Keratinocyte (primary cell): Measurements from ENCODE around the gene SLC8A1. TPM values are rescaled to one million over a fixed set of nuclear protein-coding genes. Genes with fewer than 3 reads are reported as not detected.

Experiments used
- DNase-seq: peaks from one replicate; pipeline ENCODE4 v3.0.0-alpha.2; 2011; ENCODE audit warnings: low read depth, missing footprints, low spot score
- FAIRE-seq: peaks from 2 replicates; lab custom pipeline; 2011; peaks lifted over from hg19 to GRCh38; lab: Jason Lieb, UNC
- H2AFZ ChIP-seq: 2 replicates; pipeline ENCODE4 v1.6.0; 2012; ENCODE audit warnings: low read length, control low read depth, inconsistent platforms; ENCODE audit not compliant: control insufficient read depth
- H3K27ac ChIP-seq: 2 replicates; pipeline ENCODE4 v1.5.1; 2011; ENCODE audit warnings: low read length; ENCODE audit not compliant: control insufficient read depth, insufficient read depth
- H3K27me3 ChIP-seq: 3 replicates; pipeline ENCODE4 v1.6.0; 2011; ENCODE audit warnings: low read length; ENCODE audit not compliant: control insufficient read depth, insufficient read depth; ENCODE audit errors: extremely low read depth
- H3K36me3 ChIP-seq, 2 experiments: 2 replicates in 1 of 2; 3 replicates in 1 of 2; pipeline ENCODE4 v1.5.1; 2011; ENCODE audit warnings: low read length in 2 of 2, mild to moderate bottlenecking in 1 of 2; ENCODE audit not compliant: control insufficient read depth in 2 of 2, insufficient read depth in 2 of 2; ENCODE audit errors: extremely low read depth in 1 of 2
- H3K4me1 ChIP-seq: 3 replicates; pipeline ENCODE4 v1.5.1; 2011; ENCODE audit warnings: low read length; ENCODE audit not compliant: control insufficient read depth, insufficient read depth; ENCODE audit errors: extremely low read depth
- H3K4me2 ChIP-seq: 3 replicates; pipeline ENCODE4 v1.6.0; 2011; ENCODE audit warnings: low read depth, low read length; ENCODE audit not compliant: control insufficient read depth, insufficient read depth; ENCODE audit errors: extremely low read depth
- H3K4me3 ChIP-seq, 3 experiments: fragments of 200-600 bp in 1 of 3; sonication (generic) in 1 of 3; 2 replicates in 2 of 3; 3 replicates in 1 of 3; pipeline ENCODE4 v1.5.1; 2011 to 2016; ENCODE audit warnings: low read length in 3 of 3, mild to moderate bottlenecking in 3 of 3, control low read depth in 2 of 3, inconsistent platforms in 1 of 3, low read depth in 1 of 3, mixed read lengths in 1 of 3, mixed run types in 1 of 3, moderate library complexity in 1 of 3; ENCODE audit not compliant: control insufficient read depth in 2 of 3, insufficient read depth in 2 of 3; ENCODE audit errors: extremely low read depth in 1 of 3
- H3K79me2 ChIP-seq: 2 replicates; pipeline ENCODE4 v1.6.0; 2012; ENCODE audit warnings: low read length; ENCODE audit not compliant: control insufficient read depth, insufficient read depth
- H3K9ac ChIP-seq: 3 replicates; pipeline ENCODE4 v1.6.0; 2011; ENCODE audit warnings: low read length; ENCODE audit not compliant: control insufficient read depth, insufficient read depth; ENCODE audit errors: extremely low read depth
- H3K9me1 ChIP-seq: 3 replicates; pipeline ENCODE4 v1.6.0; 2011; ENCODE audit warnings: low read length; ENCODE audit not compliant: control insufficient read depth, insufficient read depth; ENCODE audit errors: extremely low read depth
- H3K9me3 ChIP-seq: 2 replicates; pipeline ENCODE4 v1.5.1; 2012; ENCODE audit warnings: low read depth, low read length; ENCODE audit not compliant: control insufficient read depth
- H4K20me1 ChIP-seq: 3 replicates; pipeline ENCODE4 v1.6.0; 2011; ENCODE audit warnings: low read length; ENCODE audit not compliant: control insufficient read depth, insufficient read depth; ENCODE audit errors: extremely low read depth
- EZH2 ChIP-seq: IDR thresholded peaks from one replicate; pipeline ENCODE4 v1.6.1; 2012; ENCODE audit warnings: inconsistent platforms, mild to moderate bottlenecking, low read length, moderate library complexity
- dilution Hi-C: fragments of 300-500 bp; cut with MboI; formaldehyde crosslinking; loops from one replicate; pipeline ENCODE4 v1.7.0; 2020; ENCODE audit warnings: low sequenced_read_pairs; ENCODE audit not compliant: extremely low pct_ligation_motif_present
- polyA plus RNA-seq, 5 experiments: library from polyadenylated mRNA; depleted of rRNA in 3 of 5; stranded (reverse) in 3 of 5; stranded (forward) in 1 of 5; unstranded in 1 of 5; fragments of >200 nt; gene quantifications; 1 replicate in 1 of 5; 2 replicates in 3 of 5; 3 replicates in 1 of 5; pipeline versions ENCODE4 v1.2.1 to v1.2.3, GENCODE V29; 2011 to 2012; ENCODE audit warnings: missing spikeins in 2 of 5, low read depth in 1 of 5, low replicate concordance in 1 of 5
- TF ChIP-seq, protein P1 (sequence below), 3 experiments: IDR thresholded peaks in 1 of 3; conservative IDR thresholded peaks in 1 of 3; optimal IDR thresholded peaks in 1 of 3; 2 replicates in 2 of 3; 3 replicates in 1 of 3; pipeline versions ENCODE3 to v1.5.1; 2011; ENCODE audit warnings: low read length in 3 of 3, mild to moderate bottlenecking in 3 of 3, moderate library complexity in 2 of 3, control low read depth in 1 of 3, inconsistent platforms in 1 of 3; ENCODE audit not compliant: insufficient read depth in 2 of 3; ENCODE audit errors: extremely low read depth in 1 of 3

Gene SLC8A1
- polyA plus RNA-seq, 1 donor (not counting 4 experiments of a cell fraction or from before 2014, with no cell fraction given) = 2.7 TPM

DNA sequence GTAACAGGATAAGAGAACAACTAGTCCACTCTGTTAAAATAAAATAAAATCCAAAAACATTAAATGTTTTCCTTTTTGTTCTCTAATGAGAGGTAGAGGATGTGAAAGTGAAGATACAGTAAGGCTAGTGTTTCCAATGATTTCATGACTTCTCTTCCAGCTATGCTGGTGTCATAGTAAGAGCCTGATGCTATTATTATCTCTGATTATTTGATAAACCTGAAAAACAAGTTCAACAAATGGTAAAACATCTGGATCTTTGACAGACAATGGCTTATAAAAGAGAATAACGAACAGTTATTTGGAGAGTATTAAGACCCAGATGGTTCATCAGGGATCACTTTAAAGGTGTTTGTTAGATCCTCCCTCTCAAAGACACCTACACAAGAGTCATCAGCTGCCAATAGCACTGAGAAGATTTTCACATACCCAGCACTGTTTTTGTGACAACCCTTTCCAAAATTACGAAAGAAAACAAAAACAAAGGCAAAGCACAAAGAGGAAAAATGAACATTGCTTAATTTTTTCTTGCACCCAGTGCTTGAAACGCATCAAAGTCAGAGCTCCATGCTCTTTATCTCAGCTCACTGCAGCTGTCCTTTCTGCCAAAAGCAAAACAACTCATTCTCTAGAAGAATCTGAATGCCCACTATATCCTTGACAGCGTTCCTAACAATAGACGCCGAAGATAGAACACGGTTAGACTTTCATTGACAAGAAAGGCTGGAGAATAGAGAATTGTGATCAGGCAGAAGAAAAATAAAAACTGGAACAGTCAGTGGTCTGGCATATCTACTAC is 168.6 kb downstream of the SLC8A1 start:
- Histone ChIP-seq H3K4me1 (peaks cover 31% of the 10 kb centered on the region), H2AFZ (no peak overlapping the region), H3K4me2 (no peak overlapping the region), H3K9me1 (no peaks in the 10 kb centered on the region), H3K79me2 (no peaks in the 10 kb centered on the region), H3K36me3 (no peaks in the 10 kb centered on the region), H3K9me3 (no peaks in the 10 kb centered on the region), H4K20me1 (no peaks in the 10 kb centered on the region), H3K4me3 (no peak overlapping the region), H3K27me3 (no peaks in the 10 kb centered on the region), H3K9ac (no peak overlapping the region), H3K27ac (no peak overlapping the region)
- TF ChIP-seq, protein P1, sequence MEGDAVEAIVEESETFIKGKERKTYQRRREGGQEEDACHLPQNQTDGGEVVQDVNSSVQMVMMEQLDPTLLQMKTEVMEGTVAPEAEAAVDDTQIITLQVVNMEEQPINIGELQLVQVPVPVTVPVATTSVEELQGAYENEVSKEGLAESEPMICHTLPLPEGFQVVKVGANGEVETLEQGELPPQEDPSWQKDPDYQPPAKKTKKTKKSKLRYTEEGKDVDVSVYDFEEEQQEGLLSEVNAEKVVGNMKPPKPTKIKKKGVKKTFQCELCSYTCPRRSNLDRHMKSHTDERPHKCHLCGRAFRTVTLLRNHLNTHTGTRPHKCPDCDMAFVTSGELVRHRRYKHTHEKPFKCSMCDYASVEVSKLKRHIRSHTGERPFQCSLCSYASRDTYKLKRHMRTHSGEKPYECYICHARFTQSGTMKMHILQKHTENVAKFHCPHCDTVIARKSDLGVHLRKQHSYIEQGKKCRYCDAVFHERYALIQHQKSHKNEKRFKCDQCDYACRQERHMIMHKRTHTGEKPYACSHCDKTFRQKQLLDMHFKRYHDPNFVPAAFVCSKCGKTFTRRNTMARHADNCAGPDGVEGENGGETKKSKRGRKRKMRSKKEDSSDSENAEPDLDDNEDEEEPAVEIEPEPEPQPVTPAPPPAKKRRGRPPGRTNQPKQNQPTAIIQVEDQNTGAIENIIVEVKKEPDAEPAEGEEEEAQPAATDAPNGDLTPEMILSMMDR (optimal IDR thresholded peaks at IDR 0.05 in 1 of 3, IDR thresholded peaks at IDR 0.05 in 1 of 3, conservative IDR thresholded peaks at IDR 0.05 in 1 of 3; ENCODE audit: extremely low read depth in 1 of 3, insufficient read depth in 2 of 3, low read length in 3 of 3) = no peak
- TF ChIP-seq EZH2 = no peak
- dilution Hi-C loops = no loop called here
- FAIRE-seq (no peak), DNase-seq (no peak)

DNA sequence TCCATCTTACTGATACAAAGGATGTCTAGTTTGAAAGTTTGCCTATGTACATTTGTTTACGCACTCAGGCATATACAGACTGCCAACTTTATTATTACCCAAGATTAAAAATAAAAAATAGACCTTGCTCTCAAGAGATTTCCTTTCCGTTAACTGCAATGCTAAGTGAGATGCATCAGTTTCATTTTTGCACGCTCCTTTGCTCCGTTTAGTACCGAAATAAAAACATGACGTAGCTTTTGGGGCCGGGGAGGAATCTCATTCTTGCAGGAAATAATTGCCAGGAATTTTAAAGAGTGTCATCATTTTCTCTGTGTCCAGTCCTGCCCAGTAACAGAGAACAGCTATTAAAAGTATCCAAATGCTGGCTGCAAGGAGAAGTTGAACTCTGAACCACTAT is 169.5 kb downstream of the SLC8A1 start:
- Histone ChIP-seq H3K9me3 (no peaks in the 10 kb centered on the region), H3K9me1 (no peaks in the 10 kb centered on the region), H3K79me2 (no peaks in the 10 kb centered on the region), H2AFZ (no peak overlapping the region), H3K4me2 (no peak overlapping the region), H3K9ac (no peak overlapping the region), H3K4me3 (no peak overlapping the region), H3K27ac (no peak overlapping the region), H3K36me3 (no peaks in the 10 kb centered on the region), H4K20me1 (no peaks in the 10 kb centered on the region), H3K4me1 (peaks cover 31% of the 10 kb centered on the region), H3K27me3 (no peaks in the 10 kb centered on the region)
- TF ChIP-seq, protein P1 (optimal IDR thresholded peaks at IDR 0.05 in 1 of 3, IDR thresholded peaks at IDR 0.05 in 1 of 3, conservative IDR thresholded peaks at IDR 0.05 in 1 of 3; ENCODE audit: extremely low read depth in 1 of 3, insufficient read depth in 2 of 3, low read length in 3 of 3) = no peak
- no peak for TF ChIP-seq EZH2
- no peak for FAIRE-seq
- dilution Hi-C loops = no loop called here
- no peak for DNase-seq
